HG03354 (cell line): ENCODE measurements around the gene SMIM28.
"Not testable (repeated sequence)": the region's sequence is repeated elsewhere in the genome, so short reads cannot be mapped to it uniquely, and the experiment has no call there.

Experiments
- ATAC-seq: cut with Tn5 transposase; IDR thresholded peaks from one replicate; pipeline ENCODE4 v1.9.1; 2021; ENCODE audit warnings: mild to moderate bottlenecking; ENCODE audit not compliant: unreplicated experiment, poor library complexity, severe bottlenecking

SMIM28 gene

GRCh38 chr6:138403801-138404665 lies 26.3 kb downstream of the SMIM28 start, which contains the start of gene HEBP2:
TSS of gene HEBP2 (plus strand) at chr6:138404223. CDS start at chr6:138404496, 273 bp downstream.
- ATAC-seq, result peak; percentile 84

GRCh38 chr6:138404666-138405337 lies 27.1 kb downstream of the SMIM28 start:
- peak; percentile 5 for ATAC-seq

DNA sequence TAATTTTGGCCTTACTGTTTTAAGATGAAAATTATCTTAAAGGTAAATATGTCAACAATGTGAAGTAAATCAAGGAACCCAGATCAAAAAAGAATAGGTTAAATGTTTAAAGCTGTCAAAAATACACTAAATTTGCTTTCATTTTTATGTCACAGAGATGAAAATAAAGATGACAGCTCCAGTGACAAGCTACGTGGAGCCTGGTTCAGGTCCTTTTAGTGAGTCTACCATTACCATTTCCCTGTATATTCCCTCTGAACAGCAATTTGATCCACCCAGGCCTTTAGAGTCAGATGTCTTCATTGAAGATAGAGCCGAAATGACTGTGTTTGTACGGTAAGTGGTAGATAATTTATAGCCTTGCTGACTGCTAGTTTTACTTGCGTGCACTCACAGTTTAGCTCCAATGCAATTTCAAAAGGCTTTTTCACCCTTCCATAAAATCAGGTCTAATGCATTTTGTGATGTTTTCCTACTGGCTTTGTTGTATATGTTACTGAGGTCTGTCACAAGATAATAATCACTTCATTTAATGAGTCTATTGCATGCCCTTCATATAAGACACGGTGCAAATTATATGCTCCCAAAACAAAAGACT lies 28.2 kb downstream of the SMIM28 start:
- ATAC-seq, result no peak

- ATAC-seq, result no peak
Measured at GRCh38 chr6:138406443-138406842, 28.7 kb downstream of the SMIM28 start.

DNA sequence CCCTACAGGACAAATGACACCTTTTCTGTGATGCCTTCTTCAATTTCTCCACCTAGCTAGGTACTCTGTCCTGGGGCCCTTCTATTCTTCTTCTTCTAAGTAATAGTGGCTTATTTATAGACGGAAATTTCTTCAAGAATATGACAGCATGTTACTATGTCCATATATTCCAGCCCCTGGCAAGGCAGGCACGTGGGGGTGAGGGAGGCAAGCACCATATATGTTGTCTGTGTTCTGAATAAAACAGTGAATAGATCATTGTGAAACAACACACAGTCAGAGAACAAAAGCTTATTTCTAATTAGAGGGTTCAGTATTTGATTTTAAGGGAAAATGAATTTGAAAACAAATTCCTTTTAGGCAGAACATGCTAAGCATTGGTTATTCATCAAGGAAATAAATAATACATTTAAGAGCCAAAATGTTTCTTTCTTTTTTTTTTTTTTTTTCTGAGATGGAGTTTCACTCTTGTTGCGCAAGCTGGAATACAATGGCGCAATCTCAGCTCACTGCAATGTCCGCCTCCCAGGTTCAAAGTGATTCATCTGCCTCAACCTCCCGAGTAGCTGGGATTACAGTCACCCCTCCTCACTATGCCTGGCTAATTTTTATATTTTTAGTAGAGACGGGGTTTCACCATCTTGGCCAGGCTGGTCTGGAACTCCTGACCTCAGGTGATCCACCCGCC lies 32.5 kb downstream of the SMIM28 start:
- no peak for ATAC-seq

GRCh38 chr6:138410972-138411880 lies 33.5 kb downstream of the SMIM28 start:
- ATAC-seq, result peak; percentile 55

- ATAC-seq, result no peak
Measured at GRCh38 chr6:138415125-138415524, 37.4 kb downstream of the SMIM28 start.

DNA sequence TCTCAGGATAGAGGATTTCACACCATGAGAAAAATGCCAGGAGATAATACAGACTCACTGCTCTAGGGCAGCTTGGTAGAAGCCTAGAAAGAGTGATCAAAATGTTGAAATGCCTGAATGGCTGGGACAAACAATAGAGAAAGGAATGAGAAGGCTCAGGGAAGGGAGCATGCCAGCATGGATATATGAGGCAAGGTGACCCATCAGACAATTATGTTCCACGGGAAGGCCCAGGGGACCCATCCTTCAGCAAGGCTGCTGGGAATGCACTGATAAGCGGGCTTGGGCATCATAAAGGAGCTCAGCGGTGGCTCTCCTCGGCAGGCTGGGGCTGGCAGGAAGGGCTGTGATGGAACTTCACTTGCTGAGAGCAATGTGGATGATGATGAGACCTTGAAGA lies 38.5 kb downstream of the SMIM28 start:
- ATAC-seq, result no peak

DNA sequence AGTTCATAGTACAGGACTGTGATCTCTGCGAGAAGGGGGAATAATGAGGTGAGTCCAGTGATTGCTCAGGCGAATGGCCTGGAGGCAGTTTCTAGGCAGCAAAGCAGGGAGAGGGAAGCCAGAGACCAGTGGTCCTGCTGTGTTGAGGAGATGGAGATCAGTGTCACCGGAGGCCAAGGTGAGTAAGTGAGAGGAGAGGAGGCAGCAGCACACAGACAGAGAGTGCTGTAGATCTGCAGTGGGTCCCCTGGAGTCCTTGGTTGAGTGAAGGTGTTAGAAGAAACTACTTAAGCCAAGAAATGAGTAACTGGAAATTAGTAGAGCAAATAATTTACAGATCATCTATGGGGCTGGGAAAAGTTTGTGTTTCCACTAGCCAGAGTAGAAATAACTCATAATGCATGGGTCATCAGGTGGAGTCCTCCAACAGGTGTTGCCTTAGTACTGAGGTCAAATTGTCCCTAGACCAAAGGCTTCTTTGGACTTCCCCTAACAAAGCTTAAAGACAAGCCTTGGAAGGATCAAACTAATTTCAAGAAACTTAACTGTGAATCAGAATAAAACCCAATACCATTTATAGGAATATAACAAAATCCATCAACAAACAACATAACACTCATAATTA lies 39.9 kb downstream of the SMIM28 start:
- no peak for ATAC-seq

DNA sequence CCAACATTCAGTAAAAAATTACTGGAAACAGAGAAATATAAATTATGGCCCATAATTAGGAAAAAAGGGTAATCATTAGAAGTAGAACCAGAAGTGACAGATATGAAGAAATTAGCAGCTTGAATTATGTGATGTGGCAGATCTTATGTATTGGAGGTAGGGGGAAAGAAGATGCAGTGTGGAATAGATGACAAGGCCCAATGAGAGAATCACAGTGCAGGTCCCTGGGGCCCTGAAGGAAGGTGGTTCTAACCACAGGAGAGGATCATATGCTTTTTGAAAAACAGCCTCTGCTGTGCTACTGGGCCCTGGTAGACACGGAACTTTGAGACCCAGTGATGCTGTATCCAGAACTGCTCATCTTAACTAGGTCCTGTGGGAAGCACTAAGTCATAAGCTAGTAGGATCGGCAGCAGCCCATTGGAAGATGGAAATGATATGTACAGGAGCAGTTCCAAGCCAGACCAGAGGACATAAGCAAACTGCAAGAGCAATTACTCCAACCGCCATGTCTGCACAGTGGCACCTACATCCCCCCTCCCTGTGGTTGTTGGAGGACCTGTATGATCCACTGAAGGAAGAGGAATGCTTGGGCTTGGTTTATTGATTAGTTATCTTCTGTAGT lies 40.5 kb downstream of the SMIM28 start:
- ATAC-seq, result no peak

GRCh38 chr6:138419766-138420165 lies 42.1 kb downstream of the SMIM28 start:
- ATAC-seq, result no peak

- ATAC-seq, result no peak
Measured at GRCh38 chr6:138420356-138420755, 42.7 kb downstream of the SMIM28 start.

- ATAC-seq, result no peak
Measured at GRCh38 chr6:138421089-138421488, 43.4 kb downstream of the SMIM28 start.

DNA sequence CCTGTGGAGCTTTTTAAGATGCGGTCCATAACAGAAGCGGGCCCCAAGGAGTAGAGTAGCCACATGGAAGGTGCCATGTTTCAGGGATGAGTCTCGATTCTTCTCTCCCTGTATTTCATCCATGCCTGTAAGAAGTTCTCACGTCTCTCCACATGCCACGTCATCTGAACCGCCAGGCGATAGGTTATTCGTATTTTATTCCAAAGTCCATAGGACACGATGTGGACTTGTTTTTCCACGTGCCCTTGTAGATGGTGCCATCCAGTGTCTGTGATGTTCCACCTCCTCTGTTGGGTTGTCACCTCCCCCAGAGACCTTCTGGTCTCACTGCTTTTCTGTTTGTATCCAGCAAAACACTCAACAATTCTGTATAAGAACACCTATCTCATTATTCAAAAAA lies 43.9 kb downstream of the SMIM28 start:
- no peak for ATAC-seq

GRCh38 chr6:138422861-138423260 lies 45.2 kb downstream of the SMIM28 start:
- no peak for ATAC-seq

GRCh38 chr6:138424004-138424904 lies 46.5 kb downstream of the SMIM28 start:
- ATAC-seq, result no peak

DNA sequence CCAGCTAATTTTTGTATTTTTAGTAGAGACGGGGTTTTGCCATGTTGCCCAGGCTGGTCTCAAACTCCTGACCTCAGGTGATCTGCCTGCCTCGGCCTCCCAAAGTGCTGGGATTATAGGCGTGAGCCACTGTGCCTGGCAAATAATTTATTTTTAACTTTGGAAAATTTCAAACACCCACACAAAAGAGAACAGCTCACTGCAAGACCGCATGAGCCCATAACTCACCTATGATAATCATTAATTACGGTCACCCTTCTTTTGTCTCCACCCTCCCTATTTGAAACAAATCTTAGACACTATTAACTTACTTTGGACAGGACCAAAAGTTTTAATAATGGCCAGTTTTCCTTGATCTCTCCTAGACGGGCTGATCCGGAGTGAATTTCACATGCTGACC lies 47.6 kb downstream of the SMIM28 start:
- not testable (repeated sequence) for ATAC-seq
